HUES64 (cell line): Measurements from ENCODE around the gene UMAD1.
"Not testable (repeated sequence)": the region's sequence is repeated elsewhere in the genome, so short reads cannot be mapped to it uniquely, and the experiment has no call there.

Experiments used
- H3K27ac ChIP-seq: 2 replicates; pipeline ENCODE4 v1.7.0; 2013; ENCODE audit warnings: low read depth, low read length, inconsistent platforms
- H3K27me3 ChIP-seq: 2 replicates; pipeline ENCODE4 v1.6.1; 2013; ENCODE audit warnings: mild to moderate bottlenecking, low read length; ENCODE audit not compliant: insufficient read depth
- H3K36me3 ChIP-seq: 2 replicates; pipeline ENCODE4 v1.6.1; 2013; ENCODE audit warnings: mild to moderate bottlenecking, low read length; ENCODE audit not compliant: insufficient read depth
- H3K4me1 ChIP-seq: 2 replicates; pipeline ENCODE4 v1.6.1; 2013; ENCODE audit warnings: mild to moderate bottlenecking, low read length, moderate library complexity; ENCODE audit not compliant: insufficient read depth
- H3K4me3 ChIP-seq: 2 replicates; pipeline ENCODE4 v1.5.1; 2013; ENCODE audit warnings: mild to moderate bottlenecking, low read length, moderate library complexity
- H3K9ac ChIP-seq: 2 replicates; pipeline ENCODE4 v1.6.1; 2013; ENCODE audit warnings: mild to moderate bottlenecking, low read depth, low read length
- H3K9me3 ChIP-seq: 2 replicates; pipeline ENCODE4 v1.6.1; 2013; ENCODE audit warnings: low read depth, low read length; ENCODE audit not compliant: insufficient read depth
- WGBS: fragments of 150-250, 120-280 bp; methylation state at CpG from one replicate; pipeline ENCODE4 v1.1.7; 2013; ENCODE audit warnings: missing lambda C conversion rate; 5-methylcytosine and 5-hydroxymethylcytosine counted together

UMAD1 gene

DNA sequence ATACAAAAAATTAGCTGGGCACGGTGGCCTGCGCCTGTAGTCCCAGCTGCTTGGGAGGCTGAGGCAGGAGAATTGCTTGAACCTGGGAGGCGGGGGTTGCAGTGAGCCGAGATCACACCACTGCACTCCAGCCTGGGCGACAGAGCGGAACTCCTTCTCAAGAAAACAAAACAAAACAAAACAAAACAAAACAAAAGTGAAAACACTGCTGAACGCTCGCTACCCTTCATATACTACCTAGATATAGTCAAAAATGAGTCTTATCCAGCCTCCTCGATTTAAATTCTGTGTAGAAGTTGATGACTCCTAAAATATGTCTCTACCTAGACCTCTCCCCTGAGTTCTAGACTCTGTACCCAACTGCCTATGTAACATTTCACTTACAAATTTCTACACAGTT, 164.3 kb downstream of the UMAD1 start:
- 82% methylated on average over 9 of the region's 9 CpGs for WGBS
- not testable (repeated sequence) for H3K4me1 ChIP-seq

DNA sequence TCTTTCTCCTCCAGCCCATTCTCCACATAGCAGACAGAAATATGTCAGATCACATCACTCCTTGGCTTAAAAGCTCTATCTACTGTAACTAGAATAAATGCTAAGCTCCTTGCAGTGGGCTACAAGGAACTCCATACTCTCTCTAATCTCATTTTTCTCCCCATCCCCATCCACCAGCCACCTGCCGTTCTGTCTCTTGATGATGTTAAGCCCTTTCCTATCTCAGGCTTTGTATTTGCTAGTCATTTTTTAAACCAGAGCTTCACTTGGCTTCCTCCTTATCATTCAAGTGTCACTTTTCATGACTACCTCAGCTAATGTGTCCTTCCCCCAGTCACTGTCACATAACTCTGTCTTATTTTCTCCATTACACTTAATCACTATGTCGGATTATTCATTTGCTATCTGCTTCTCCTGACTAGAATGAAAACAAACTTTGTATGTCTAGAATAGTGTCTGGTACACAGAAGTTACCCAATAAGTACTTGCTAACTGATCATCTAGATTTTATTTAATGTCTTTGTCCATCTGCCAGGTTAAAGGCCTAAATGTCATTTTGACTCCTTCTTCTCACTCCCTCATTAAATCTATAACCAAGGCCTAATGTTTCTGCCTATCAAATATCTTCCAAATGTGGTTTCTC, 165.1 kb downstream of the UMAD1 start:
- 95% methylated on average over 2 of the region's 2 CpGs for WGBS

More for the DNA sequence above, 164.3 kb downstream of the UMAD1 start:
- H3K4me3 ChIP-seq, H3K9me3 ChIP-seq, H3K36me3 ChIP-seq, H3K27ac ChIP-seq, H3K27me3 ChIP-seq, H3K9ac ChIP-seq: not testable (repeated sequence)

DNA sequence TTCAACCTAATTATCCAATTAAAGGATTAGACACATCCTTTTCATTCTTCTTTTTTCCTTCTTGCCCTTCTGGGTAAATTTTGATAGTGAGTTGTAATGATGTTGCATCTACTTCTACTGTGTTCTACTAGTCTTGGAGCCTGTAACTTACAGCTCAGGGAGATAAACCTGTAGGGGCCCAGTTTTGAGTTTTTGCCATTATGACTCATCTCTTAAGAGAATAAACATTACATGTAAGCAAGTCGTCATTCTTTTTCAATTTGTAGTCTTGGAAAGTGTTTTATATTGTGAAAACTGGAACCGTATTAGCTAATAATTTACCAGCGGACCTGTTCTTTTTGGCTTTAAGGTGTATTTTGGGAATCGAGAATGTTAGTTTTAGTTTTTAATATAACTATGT, 167.6 kb downstream of the UMAD1 start:
- WGBS = 87% methylated on average over 4 of the region's 4 CpGs
- H3K36me3 ChIP-seq = no peaks in the 10 kb centered on the region
- no peak overlapping the region for H3K9ac ChIP-seq
- H3K4me3 ChIP-seq = no peak overlapping the region
- H3K27ac ChIP-seq = no peak overlapping the region
- no peaks in the 10 kb centered on the region for H3K9me3 ChIP-seq
- peaks cover 8% of the 10 kb centered on the region; the same call in 1 of the 2 replicates for H3K4me1 ChIP-seq
- no peaks in the 10 kb centered on the region for H3K27me3 ChIP-seq

More for the DNA sequence above, 165.1 kb downstream of the UMAD1 start:
- H3K9me3 ChIP-seq = no peaks in the 10 kb centered on the region
- no peak overlapping the region for H3K4me3 ChIP-seq
- peaks cover 8% of the 10 kb centered on the region; the same call in 1 of the 2 replicates for H3K4me1 ChIP-seq
- no peaks in the 10 kb centered on the region for H3K27me3 ChIP-seq
- no peak overlapping the region for H3K27ac ChIP-seq
- H3K36me3 ChIP-seq = no peaks in the 10 kb centered on the region
- no peak overlapping the region for H3K9ac ChIP-seq

DNA sequence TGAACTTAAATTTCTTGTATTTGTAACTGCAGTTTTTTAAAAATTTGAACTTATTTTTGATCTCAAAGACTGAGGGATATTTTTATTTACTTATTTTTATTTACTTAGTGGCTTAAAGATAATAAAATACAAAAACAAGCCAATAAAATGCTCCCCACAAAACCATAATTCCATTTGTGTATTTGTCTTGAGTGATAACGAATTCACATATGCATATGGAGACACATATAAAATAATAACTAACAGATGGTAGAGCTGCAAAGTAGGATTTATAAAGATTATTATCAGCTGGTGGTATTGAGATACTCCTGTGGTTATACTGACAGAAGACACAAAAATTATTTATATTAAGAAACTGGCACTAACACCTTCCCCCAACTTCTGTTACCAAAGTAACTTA, 168.1 kb downstream of the UMAD1 start:
- no peaks in the 10 kb centered on the region for H3K9me3 ChIP-seq
- H3K9ac ChIP-seq = no peak overlapping the region
- WGBS = no CpG with 5 or more reads among the region's 1 CpG
- H3K4me1 ChIP-seq = peaks cover 4% of the 10 kb centered on the region; the same call in 1 of the 2 replicates
- H3K4me3 ChIP-seq = no peak overlapping the region
- H3K27me3 ChIP-seq = no peaks in the 10 kb centered on the region
- no peak overlapping the region for H3K27ac ChIP-seq
- H3K36me3 ChIP-seq = no peaks in the 10 kb centered on the region

DNA sequence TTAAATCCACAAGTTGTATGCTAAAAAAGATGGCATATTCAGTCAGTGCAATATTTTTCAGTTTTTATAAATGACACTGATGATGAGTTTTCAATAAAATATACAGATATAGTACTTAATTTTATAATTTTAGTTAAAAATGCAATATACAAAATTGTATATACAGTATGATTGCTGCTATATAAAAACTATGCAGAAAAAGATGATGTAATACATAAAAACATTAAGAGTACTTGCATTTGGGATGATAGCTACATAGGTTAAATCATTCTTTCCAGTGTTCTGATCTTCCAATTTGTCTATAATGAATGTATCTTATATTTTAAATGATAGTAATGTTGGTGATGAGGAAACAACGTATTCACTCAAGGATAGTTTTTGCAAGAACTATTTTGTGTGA, 169.8 kb downstream of the UMAD1 start:
- H3K4me1 ChIP-seq = no peaks in the 10 kb centered on the region
- H3K27me3 ChIP-seq = no peaks in the 10 kb centered on the region
- H3K4me3 ChIP-seq = no peak overlapping the region
- no peak overlapping the region for H3K27ac ChIP-seq
- no peak overlapping the region for H3K9ac ChIP-seq
- H3K9me3 ChIP-seq = no peaks in the 10 kb centered on the region
- WGBS = 92% methylated on average over 1 of the region's 1 CpG
- no peaks in the 10 kb centered on the region for H3K36me3 ChIP-seq

DNA sequence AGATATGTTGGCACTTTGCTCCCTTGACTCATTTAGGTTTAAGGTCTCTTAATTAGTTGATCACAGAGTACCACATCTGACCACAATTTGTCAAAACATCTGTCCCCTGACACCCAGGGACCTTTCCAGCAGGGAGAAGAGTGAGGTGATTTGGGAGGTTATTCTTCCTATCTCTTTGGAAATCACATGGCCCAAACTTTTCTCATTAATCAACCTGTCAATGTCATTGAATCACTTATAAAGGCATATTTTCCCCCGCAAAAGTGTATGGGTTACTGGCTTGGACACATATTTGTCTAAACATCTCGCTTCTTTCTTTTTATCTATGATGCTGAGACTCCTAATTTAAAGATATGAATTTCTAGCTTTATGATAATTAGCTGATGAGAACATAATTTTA, 170.3 kb downstream of the UMAD1 start:
- H3K9me3 ChIP-seq = no peaks in the 10 kb centered on the region
- no peaks in the 10 kb centered on the region for H3K36me3 ChIP-seq
- H3K27ac ChIP-seq = no peak overlapping the region
- H3K4me1 ChIP-seq = no peaks in the 10 kb centered on the region
- WGBS = 92% methylated on average over 1 of the region's 2 CpGs
- no peak overlapping the region for H3K4me3 ChIP-seq
- no peaks in the 10 kb centered on the region for H3K27me3 ChIP-seq
- no peak overlapping the region for H3K9ac ChIP-seq

DNA sequence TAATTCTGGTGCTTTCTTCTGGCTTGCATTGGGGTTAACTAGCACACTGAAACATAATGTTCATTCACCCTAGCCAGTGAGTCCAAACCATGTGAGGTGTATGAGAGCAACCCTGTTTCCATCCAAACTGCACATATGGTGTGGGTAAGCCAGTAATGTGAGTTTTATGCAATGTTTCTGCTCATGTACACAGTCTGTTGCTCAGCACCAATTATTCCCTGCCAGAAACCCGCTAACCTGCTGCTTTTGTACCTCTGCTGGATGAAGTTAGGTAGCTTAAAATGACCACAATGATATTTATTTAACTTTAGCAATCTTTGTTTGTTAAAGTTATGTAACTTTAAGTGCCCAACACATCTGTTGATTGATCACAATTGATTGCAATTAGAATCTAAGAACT, 171.6 kb downstream of the UMAD1 start:
- no peak overlapping the region for H3K9ac ChIP-seq
- H3K9me3 ChIP-seq = no peaks in the 10 kb centered on the region
- no peaks in the 10 kb centered on the region for H3K36me3 ChIP-seq
- WGBS = 100% methylated on average over 1 of the region's 1 CpG
- no peak overlapping the region for H3K4me3 ChIP-seq
- no peaks in the 10 kb centered on the region for H3K4me1 ChIP-seq
- no peak overlapping the region for H3K27ac ChIP-seq
- no peaks in the 10 kb centered on the region for H3K27me3 ChIP-seq

DNA sequence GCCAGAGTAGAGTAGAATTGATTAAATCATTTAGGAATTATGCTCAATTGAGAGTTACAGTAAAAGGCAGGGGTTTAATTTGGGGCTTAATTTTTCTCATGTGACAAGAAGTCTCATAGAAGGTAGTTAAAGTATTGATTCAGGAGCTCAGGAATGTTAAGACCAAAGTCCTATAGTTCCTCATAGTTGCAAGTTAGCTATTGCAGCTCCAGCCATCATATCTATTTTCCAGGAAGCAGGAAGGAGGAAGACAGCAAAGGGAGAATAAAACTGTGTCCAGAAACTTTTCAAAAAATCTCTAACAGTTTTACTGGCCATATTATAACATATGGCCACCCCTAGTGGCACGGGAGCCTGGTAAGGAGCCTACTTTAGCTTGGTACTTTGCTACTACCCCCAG, 174.8 kb downstream of the UMAD1 start:
- H3K4me1 ChIP-seq = peaks cover 9% of the 10 kb centered on the region
- H3K9ac ChIP-seq = no peak overlapping the region
- H3K4me3 ChIP-seq = no peak overlapping the region
- H3K36me3 ChIP-seq = no peaks in the 10 kb centered on the region
- H3K27ac ChIP-seq = no peak overlapping the region
- no peaks in the 10 kb centered on the region for H3K9me3 ChIP-seq
- no peaks in the 10 kb centered on the region for H3K27me3 ChIP-seq
- 94% methylated on average over 1 of the region's 1 CpG for WGBS

DNA sequence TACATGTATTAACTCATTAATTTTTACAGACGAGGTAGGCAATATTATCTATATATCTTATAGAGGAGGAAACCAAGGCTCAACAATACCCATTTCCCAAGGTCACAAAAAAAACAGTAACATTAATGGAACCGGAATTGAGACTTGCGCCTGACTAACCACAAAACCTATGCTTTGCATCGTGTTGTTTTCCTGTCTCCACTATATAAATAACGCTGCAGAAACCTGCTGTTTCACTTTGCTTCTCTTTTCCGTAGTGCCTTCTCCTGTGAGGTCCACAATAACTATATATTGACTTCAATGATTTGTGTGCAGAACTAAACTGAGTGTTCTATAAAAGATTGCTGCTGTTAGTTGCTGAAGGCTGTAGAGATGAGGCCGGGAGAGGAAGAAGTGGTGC, 175.5 kb downstream of the UMAD1 start:
- Histone ChIP-seq H3K36me3 (no peaks in the 10 kb centered on the region), H3K9ac (no peak overlapping the region), H3K27me3 (no peaks in the 10 kb centered on the region), H3K4me1 (peaks cover 16% of the 10 kb centered on the region), H3K4me3 (no peak overlapping the region), H3K9me3 (no peaks in the 10 kb centered on the region), H3K27ac (no peak overlapping the region)
- 85% methylated on average over 7 of the region's 7 CpGs for WGBS

DNA sequence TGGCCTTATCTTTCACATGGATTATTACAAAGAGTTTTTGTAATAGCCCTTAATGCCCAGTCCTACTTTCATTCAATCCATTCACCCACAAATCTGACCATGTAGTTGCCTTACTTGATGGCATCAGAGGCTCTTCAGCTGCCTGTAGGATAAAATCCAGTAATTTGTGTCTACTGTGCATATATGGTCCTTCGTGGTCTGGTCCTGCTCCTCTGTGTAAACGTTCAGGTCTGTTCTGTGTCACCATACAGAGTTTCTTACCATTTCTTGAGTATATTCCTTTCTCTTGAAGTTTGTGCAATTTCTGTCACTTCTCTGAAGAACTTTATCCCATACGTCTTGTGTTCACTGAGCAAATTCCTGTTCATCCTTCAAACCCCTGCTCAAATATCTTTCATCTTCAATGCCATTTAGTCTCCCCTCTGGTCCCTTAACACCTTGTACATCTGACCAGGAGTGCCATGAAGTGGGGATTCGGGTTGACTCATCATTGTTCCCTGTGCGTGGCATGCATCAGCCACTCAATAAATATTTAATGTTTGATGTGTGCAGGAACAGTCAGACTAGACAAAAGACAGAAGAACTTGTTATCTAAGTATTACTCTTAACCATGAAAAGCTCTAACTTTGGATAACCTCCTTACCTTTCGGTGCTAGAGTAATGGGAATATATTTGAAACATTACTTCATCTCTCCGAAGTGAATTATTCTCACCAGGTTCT, 176.4 kb downstream of the UMAD1 start:
- Histone ChIP-seq H3K36me3 (no peaks in the 10 kb centered on the region), H3K27me3 (no peaks in the 10 kb centered on the region), H3K4me1 (peaks cover 25% of the 10 kb centered on the region), H3K9me3 (no peaks in the 10 kb centered on the region), H3K27ac (no peak overlapping the region), H3K9ac (no peak overlapping the region), H3K4me3 (no peak overlapping the region)
- WGBS = 83% methylated on average over 5 of the region's 7 CpGs

DNA sequence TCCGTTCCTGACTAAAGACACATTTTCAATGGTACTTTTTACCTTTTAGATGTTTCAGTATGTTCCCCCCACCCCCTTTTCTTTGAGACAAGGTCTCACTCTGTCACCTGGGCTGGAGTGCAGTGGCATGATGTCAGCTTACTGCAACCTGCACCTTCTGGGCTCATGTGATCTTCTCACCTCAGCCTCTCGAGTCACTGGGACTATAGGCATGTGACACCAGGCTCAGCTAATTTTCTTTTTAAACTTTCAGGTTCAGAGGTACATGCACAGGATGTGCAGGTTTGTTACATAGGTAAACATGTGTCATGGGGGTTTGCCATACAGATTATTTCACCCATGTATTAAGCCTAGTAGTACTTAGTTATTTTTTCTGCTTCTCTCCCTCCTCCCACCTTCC, 177.2 kb downstream of the UMAD1 start:
- no peak overlapping the region for H3K27ac ChIP-seq
- H3K4me3 ChIP-seq = no peak overlapping the region
- H3K27me3 ChIP-seq = no peaks in the 10 kb centered on the region
- no peaks in the 10 kb centered on the region for H3K9me3 ChIP-seq
- peaks cover 33% of the 10 kb centered on the region for H3K4me1 ChIP-seq
- 88% methylated on average over 2 of the region's 2 CpGs for WGBS
- no peak overlapping the region for H3K9ac ChIP-seq
- H3K36me3 ChIP-seq = no peaks in the 10 kb centered on the region
